Activated naive CD4-positive, alpha-beta T cell treated with anti-CD3 and anti-CD28 coated beads, Interleukin-2, amount 50 U/mL, for 24 hours (primary cell): Measurements from ENCODE around the gene CEP112.
"Not testable (repeated sequence)": the region's sequence is repeated elsewhere in the genome, so short reads cannot be mapped to it uniquely, and the experiment has no call there.

Experiments used
- H3K27ac Mint-ChIP-seq: one replicate; pipeline ENCODE4 v1.8.0; 2021; ENCODE audit warnings: mild to moderate bottlenecking, mixed read lengths
- H3K27me3 Mint-ChIP-seq: one replicate; pipeline ENCODE4 v1.8.0; 2021; ENCODE audit warnings: mixed read lengths
- H3K36me3 Mint-ChIP-seq: one replicate; pipeline ENCODE4 v1.8.0; 2021; ENCODE audit warnings: mixed read lengths
- H3K4me1 Mint-ChIP-seq: one replicate; pipeline ENCODE4 v1.8.0; 2021; ENCODE audit warnings: mixed read lengths
- H3K4me3 Mint-ChIP-seq: one replicate; pipeline ENCODE4 v1.8.0; 2021; ENCODE audit warnings: mild to moderate bottlenecking, mixed read lengths
- H3K9me3 Mint-ChIP-seq: one replicate; pipeline ENCODE4 v1.8.0; 2021; ENCODE audit warnings: mixed read lengths

The CEP112 gene

DNA sequence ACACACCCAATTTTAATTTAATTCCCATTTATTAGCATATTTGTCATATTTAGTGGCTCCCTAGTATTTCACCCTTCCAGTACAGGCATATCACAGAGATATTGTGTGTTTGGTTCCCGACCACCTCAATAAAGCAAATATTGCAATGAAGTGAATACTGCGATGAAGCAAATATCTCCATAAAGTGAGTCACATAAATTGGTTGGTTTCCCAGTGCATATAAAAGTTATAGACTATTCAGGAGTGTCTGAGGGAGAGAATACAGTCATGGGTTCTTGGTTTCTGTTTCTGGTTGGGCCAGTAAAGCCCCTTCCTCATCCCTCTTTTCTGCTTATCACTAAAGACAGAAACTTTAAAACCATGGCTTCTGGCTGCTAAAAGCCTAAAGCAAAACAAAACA lies 335.1 kb downstream of the CEP112 start:
- Mint-ChIP-seq H3K9me3 (no peaks in the 10 kb centered on the region), H3K4me1 (no peaks in the 10 kb centered on the region), H3K36me3 (no peaks in the 10 kb centered on the region), H3K27me3 (no peaks in the 10 kb centered on the region), H3K27ac (no peak overlapping the region), H3K4me3 (no peak overlapping the region)

DNA sequence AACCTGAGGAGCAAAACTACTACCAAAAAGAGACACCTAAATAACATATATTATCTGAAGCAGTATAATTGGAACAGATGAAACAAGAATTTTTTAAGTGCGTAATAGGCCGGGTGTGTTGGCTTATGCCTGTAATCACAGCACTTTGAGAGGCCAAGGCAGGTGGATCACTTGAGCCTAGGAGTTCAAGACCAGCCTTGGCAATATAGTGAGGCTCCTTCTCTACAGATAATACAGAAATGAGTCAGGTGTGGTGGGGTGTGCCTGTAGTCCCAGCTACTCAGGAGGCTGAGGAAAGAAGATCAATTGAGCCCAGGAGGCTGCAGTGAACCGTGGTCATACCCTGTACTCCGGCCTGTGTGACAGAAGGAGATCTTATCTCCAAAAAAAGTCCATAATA lies 336.3 kb downstream of the CEP112 start:
- Mint-ChIP-seq H3K27me3 (no peaks in the 10 kb centered on the region), H3K36me3 (no peaks in the 10 kb centered on the region), H3K4me3 (no peak overlapping the region), H3K4me1 (no peaks in the 10 kb centered on the region), H3K27ac (no peak overlapping the region), H3K9me3 (no peaks in the 10 kb centered on the region)

DNA sequence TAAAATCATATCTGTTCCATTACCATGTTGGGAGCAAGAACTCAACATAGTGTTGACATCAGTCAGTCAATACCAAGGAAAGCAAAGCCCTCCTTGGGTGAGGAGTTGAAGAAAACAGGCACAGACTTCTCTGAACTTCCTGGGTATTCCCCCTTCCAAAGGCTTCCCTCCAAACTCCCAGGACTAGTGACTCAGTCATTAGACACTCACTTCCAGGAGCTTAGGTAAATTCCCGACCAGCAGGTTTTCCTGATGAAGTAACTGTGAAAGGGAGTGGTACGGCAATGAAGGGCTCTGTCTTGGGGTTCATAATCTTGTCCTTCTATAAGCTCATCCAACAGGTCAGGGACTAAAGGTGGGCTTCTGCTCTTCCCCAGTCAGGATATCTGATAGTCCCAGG lies 336.7 kb downstream of the CEP112 start:
- Mint-ChIP-seq H3K36me3 (no peaks in the 10 kb centered on the region), H3K9me3 (no peaks in the 10 kb centered on the region), H3K4me1 (no peaks in the 10 kb centered on the region), H3K27me3 (no peaks in the 10 kb centered on the region), H3K27ac (no peak overlapping the region), H3K4me3 (no peak overlapping the region)

DNA sequence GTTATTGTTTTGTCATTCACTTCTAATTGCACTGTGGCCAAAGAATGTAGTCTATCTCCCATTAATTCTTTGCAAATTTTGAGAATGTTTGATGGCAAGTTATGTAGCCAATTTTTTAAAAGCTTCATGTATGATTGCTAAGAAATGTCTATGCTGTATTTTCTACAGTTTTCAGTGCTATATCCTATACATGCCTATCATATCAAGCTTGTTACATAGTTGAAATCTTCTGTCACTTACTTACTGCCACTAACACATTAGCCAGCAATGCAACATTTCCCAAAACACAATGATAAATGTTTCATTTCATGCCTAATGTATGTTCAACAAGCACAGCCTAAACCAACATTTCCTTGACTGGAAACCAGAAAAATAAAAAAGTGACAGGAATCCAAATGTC lies 338.1 kb downstream of the CEP112 start:
- Mint-ChIP-seq H3K4me1 (no peaks in the 10 kb centered on the region), H3K4me3 (no peak overlapping the region), H3K27ac (no peak overlapping the region), H3K36me3 (no peaks in the 10 kb centered on the region), H3K9me3 (no peaks in the 10 kb centered on the region), H3K27me3 (no peaks in the 10 kb centered on the region)

DNA sequence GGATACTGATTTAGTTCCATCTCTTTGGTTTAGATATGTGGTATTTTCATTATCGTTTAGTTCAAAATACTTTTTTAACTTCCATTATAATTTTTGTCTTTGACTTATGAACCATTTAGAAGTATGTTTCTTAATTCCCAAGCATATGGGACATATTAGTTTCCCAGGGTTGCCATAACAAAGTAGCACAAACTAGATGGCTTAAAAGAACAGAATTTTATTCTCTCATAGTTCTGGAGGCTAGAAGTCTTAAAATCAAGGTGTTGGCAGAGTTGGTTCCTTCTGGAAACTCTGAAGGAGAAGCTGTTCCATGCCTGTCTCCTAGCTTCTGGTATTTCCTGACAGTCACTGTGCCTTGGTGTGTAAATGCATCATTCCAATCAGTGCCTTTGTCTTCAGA lies 339.0 kb downstream of the CEP112 start:
- Mint-ChIP-seq H3K27me3 (no peaks in the 10 kb centered on the region), H3K4me3 (no peak overlapping the region), H3K9me3 (no peaks in the 10 kb centered on the region), H3K27ac (no peak overlapping the region), H3K4me1 (no peaks in the 10 kb centered on the region), H3K36me3 (no peaks in the 10 kb centered on the region)

DNA sequence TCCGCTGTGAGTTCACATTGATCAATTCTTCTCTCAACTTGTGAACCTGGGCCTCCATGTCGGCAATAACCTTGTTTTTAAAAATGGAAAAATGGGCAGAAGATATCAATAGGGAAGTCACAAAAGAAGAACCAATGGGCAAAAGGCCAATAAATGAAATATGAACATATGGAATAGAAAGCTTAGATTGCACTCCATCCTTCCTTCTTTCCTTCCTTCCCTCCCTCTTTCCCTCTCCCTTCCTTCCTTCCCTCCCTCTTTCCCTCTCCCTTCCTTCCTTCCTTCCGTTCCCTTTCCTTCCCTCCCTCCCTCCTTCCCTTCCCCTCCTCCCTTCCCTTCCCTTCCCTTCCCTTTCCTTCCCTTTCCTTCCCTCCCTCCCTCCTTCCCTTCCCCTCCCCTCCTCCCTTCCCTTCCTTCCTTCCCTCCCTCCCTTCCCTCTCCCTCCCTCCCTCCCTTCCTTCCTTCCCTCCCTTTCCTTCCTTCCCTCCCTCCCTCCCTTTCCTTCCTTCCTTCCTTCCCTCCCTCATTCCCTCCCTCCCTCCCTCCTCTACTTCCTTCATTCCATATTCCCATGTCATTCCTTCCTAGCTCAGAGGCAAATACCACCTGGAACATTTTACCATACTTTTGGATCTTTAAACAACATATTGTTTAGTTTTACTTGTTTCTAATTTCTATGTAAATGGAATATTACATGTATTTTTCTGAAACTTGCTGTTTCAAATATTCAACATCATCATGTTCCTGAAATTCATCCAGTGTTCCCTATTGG lies 339.8 kb downstream of the CEP112 start:
- Mint-ChIP-seq H3K4me3 (no peak overlapping the region), H3K9me3 (no peaks in the 10 kb centered on the region), H3K27me3 (no peaks in the 10 kb centered on the region), H3K4me1 (no peaks in the 10 kb centered on the region), H3K27ac (no peak overlapping the region), H3K36me3 (no peaks in the 10 kb centered on the region)

DNA sequence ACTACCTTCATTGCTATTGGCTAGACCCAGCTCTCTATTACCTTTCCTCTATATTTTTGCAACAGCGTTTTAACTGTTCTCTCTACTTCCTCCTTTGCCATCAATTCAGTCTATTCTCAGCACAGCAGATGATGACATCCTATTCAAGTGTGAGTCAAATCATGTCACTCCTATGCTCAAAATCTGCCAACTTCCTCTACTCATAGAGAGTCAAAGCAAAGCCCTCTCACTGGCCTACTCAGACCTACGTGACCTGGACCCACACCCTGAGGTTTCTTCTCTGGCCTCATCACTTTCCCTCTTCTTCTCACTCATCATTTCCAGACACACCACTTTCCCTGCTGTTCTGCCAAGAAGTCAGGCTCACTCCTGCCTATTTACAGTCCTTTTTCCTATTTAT lies 341.4 kb downstream of the CEP112 start:
- Mint-ChIP-seq H3K9me3 (no peaks in the 10 kb centered on the region), H3K27ac (no peak overlapping the region), H3K4me3 (no peak overlapping the region), H3K4me1 (no peaks in the 10 kb centered on the region), H3K27me3 (no peaks in the 10 kb centered on the region), H3K36me3 (no peaks in the 10 kb centered on the region)

GRCh38 chr17:65848751-65849150 lies 343.2 kb downstream of the CEP112 start:
- no peaks in the 10 kb centered on the region for H3K27me3 Mint-ChIP-seq
- no peaks in the 10 kb centered on the region for H3K36me3 Mint-ChIP-seq
- no peak overlapping the region for H3K4me3 Mint-ChIP-seq
- H3K4me1 Mint-ChIP-seq = no peaks in the 10 kb centered on the region
- no peak overlapping the region for H3K27ac Mint-ChIP-seq
- no peaks in the 10 kb centered on the region for H3K9me3 Mint-ChIP-seq

DNA sequence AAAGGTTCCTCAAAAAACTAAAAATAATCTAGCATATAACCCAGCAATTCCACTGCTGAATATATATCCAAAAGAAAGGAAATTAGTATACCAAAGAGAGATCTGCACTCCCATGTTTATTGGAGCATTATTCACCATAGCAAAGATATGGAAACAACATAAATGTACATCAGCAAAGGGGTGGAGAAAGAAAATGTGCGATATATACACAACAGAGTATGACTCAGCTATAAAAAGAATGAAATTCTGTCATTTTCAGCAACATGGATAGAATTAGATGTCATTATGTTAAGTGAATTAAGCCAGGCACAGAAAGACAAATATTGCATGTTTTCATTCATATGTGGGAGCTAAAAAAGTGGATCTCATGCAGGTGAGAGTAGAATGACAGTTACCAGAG lies 350.8 kb downstream of the CEP112 start:
- H3K4me1 Mint-ChIP-seq = no peaks in the 10 kb centered on the region
- no peak overlapping the region for H3K4me3 Mint-ChIP-seq
- no peaks in the 10 kb centered on the region for H3K27me3 Mint-ChIP-seq
- H3K9me3 Mint-ChIP-seq = no peaks in the 10 kb centered on the region
- no peak overlapping the region for H3K27ac Mint-ChIP-seq
- no peaks in the 10 kb centered on the region for H3K36me3 Mint-ChIP-seq

GRCh38 chr17:65837232-65837631 lies 354.7 kb downstream of the CEP112 start:
- H3K27me3 Mint-ChIP-seq, H3K4me1 Mint-ChIP-seq, H3K27ac Mint-ChIP-seq, H3K4me3 Mint-ChIP-seq: not testable (repeated sequence)
- Mint-ChIP-seq H3K9me3 (peaks cover 15% of the 10 kb centered on the region), H3K36me3 (peaks cover 14% of the 10 kb centered on the region)

GRCh38 chr17:65833214-65833613 lies 358.7 kb downstream of the CEP112 start:
- Mint-ChIP-seq H3K27me3 (peaks cover 3% of the 10 kb centered on the region), H3K4me1 (no peaks in the 10 kb centered on the region), H3K27ac (no peak overlapping the region), H3K36me3 (peaks cover 21% of the 10 kb centered on the region), H3K9me3 (peaks cover 22% of the 10 kb centered on the region), H3K4me3 (no peak overlapping the region)

DNA sequence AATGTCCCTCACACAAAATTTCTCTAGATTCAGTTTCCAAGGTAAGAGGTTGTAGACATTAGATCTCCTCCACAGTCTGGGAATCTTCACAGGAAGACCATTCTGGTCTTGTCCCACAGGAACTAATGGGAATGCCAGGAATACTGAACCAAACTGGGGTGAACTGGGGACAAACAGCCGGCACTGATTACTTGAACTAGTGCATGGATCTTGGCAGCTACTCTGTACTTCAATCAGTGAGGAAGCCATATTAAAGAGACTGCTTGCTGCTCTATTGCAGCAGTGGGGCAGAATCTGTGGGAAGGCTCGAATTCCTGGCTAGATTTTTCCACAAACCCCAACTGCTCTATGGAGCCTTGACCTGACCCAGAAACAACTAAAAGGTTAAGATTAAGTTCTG lies 361.6 kb downstream of the CEP112 start:
- peaks cover 4% of the 10 kb centered on the region for H3K4me1 Mint-ChIP-seq
- peaks cover 4% of the 10 kb centered on the region for H3K27me3 Mint-ChIP-seq
- H3K9me3 Mint-ChIP-seq = peaks cover 22% of the 10 kb centered on the region
- H3K36me3 Mint-ChIP-seq = peaks cover 21% of the 10 kb centered on the region
- H3K4me3 Mint-ChIP-seq = no peak overlapping the region
- no peak overlapping the region for H3K27ac Mint-ChIP-seq

DNA sequence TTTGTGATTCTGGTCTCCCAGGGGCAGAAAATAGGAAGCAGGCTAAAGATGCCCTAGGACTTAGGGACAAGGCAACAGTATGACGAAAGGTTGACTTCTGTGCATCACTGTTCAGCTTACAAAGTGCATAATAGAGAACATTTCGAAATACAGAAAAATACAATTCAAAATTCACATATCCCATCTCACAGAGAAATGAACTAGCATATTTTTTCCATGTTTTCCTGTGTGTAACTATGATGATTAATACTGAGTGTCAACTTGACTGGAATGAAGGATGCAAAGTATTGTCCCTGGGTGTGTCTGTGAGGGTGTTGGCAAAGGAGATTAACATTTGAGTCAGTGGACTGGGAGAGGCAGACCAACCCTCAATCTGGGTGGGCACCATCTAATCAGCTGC lies 365.4 kb downstream of the CEP112 start:
- not testable (repeated sequence) for H3K36me3 Mint-ChIP-seq, H3K4me3 Mint-ChIP-seq, H3K9me3 Mint-ChIP-seq

GRCh38 chr17:65824901-65825300 lies 367.0 kb downstream of the CEP112 start:
- Mint-ChIP-seq H3K27me3 (peaks cover 4% of the 10 kb centered on the region), H3K4me1 (peaks cover 4% of the 10 kb centered on the region), H3K4me3 (no peak overlapping the region), H3K27ac (no peak overlapping the region), H3K9me3 (no peaks in the 10 kb centered on the region), H3K36me3 (no peaks in the 10 kb centered on the region)

More for the DNA sequence above, 365.4 kb downstream of the CEP112 start:
- not testable (repeated sequence) for H3K4me1 Mint-ChIP-seq, H3K27me3 Mint-ChIP-seq, H3K27ac Mint-ChIP-seq

DNA sequence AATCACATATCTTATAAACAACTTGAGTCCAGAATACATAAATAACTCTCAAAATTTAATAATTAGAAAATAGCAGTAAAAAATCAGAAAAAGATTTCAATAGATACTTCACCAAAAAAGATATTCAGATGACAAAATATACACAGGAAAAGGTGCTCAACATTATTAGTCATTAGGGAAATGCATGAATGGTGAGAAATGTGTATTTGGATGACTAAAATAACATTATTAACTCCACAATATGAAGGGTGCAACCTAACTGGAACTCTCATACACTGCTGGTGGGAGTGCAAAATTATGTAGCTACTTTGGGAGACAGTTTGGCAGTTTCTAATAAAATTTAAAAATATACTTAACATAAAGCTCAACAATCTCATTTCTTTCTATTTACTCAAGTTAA lies 368.2 kb downstream of the CEP112 start:
- Mint-ChIP-seq H3K9me3 (no peaks in the 10 kb centered on the region), H3K27ac (no peak overlapping the region), H3K36me3 (no peaks in the 10 kb centered on the region), H3K4me1 (peaks cover 4% of the 10 kb centered on the region), H3K4me3 (no peak overlapping the region), H3K27me3 (peaks cover 8% of the 10 kb centered on the region)

GRCh38 chr17:65820811-65821210 lies 371.1 kb downstream of the CEP112 start:
- Mint-ChIP-seq H3K4me1 (peaks cover under 1% of the 10 kb centered on the region), H3K36me3 (no peaks in the 10 kb centered on the region), H3K27me3 (peaks cover 8% of the 10 kb centered on the region), H3K9me3 (no peaks in the 10 kb centered on the region), H3K27ac (no peak overlapping the region), H3K4me3 (no peak overlapping the region)

GRCh38 chr17:65820306-65820705 lies 371.6 kb downstream of the CEP112 start:
- Mint-ChIP-seq H3K4me1 (no peaks in the 10 kb centered on the region), H3K27ac (no peak overlapping the region), H3K4me3 (no peak overlapping the region), H3K9me3 (no peaks in the 10 kb centered on the region), H3K36me3 (no peaks in the 10 kb centered on the region), H3K27me3 (peaks cover 8% of the 10 kb centered on the region)
